Measurements from ENCODE around the gene MYO18B. TPM values are rescaled to one million over a fixed set of nuclear protein-coding genes. Genes with fewer than 3 reads are reported as not detected.

MYO18B gene
- total and polyA plus RNA-seq, 2 of the 8 experiments (the other 6 are each of a cell fraction or from before 2014, with no cell fraction given) = 0.62 to 0.78 TPM

GRCh38 chr22:25694196-25694907 lies 47.6 kb upstream of the MYO18B start:
- Histone ChIP-seq H3K79me1 (ENCODE audit: low read depth, low read length) (no peaks in the 10 kb centered on the region), H3K36me3 (ENCODE audit: control insufficient read depth in 2 of 4, insufficient read depth in 4 of 4, low read length in 3 of 4) (peaks cover 0 to 5% (median 5%) of the 10 kb centered on the region in 4 experiments; a peak in 4 of 8 replicates), H2BK12ac (ENCODE audit: low read depth, low read length) (no peak overlapping the region), H3K9me3 (ENCODE audit: insufficient read depth in 2 of 2, low read depth in 1 of 2, low read length in 1 of 2) (no peaks in the 10 kb centered on the region), H3K27me3 (replicated peaks in 1 of 4; ENCODE audit: control insufficient read depth in 3 of 4, extremely low read depth in 1 of 4, insufficient read depth in 3 of 4, low read length in 3 of 4) (no peaks in the 10 kb centered on the region), H2BK15ac (ENCODE audit: low read length) (no peak overlapping the region), H3K56ac (replicated peaks; ENCODE audit: insufficient read length, low read depth, low read length) (no peak overlapping the region), H3K9ac (replicated peaks in 1 of 4; ENCODE audit: extremely low read depth in 1 of 4, low read depth in 3 of 4, low read length in 3 of 4) (no peak overlapping the region), H3K4me1 (replicated peaks in 1 of 4; ENCODE audit: control insufficient read depth in 3 of 4, insufficient read depth in 4 of 4, low read length in 3 of 4) (no peaks in the 10 kb centered on the region; a peak in 1 of 7 replicates), H3K4ac (replicated peaks; ENCODE audit: insufficient read length, low read depth, low read length) (no peak overlapping the region), H3K79me2 (ENCODE audit: control insufficient read depth in 1 of 2, insufficient read depth in 2 of 2, low read length in 2 of 2) (no peaks in the 10 kb centered on the region), H3K27ac (ENCODE audit: low read depth, low read length) (no peak overlapping the region), H2AK5ac (ENCODE audit: low read depth, low read length) (no peak overlapping the region), H3K4me3 (ENCODE audit: extremely low read depth in 1 of 4, insufficient read depth in 2 of 4, low read depth in 3 of 4, low read length in 4 of 4) (no peak overlapping the region), H2BK120ac (replicated peaks; ENCODE audit: low read depth, low read length) (no peak overlapping the region), H4K8ac (ENCODE audit: extremely low read depth, insufficient read depth, low read length) (no peak overlapping the region; the same call in 1 of the 2 replicates), H4K20me1 (replicated peaks in 1 of 2; ENCODE audit: control insufficient read depth in 1 of 2, insufficient read depth in 2 of 2, low read length in 2 of 2) (peaks cover 0 to 1% of the 10 kb centered on the region in 2 experiments), H4K91ac (replicated peaks; ENCODE audit: insufficient read length, low read length) (no peak overlapping the region), H3K18ac (ENCODE audit: extremely low read depth, low read length) (no peak overlapping the region), H3K4me2 (ENCODE audit: insufficient read depth in 1 of 2, low read depth in 2 of 2, low read length in 2 of 2) (no peak overlapping the region), H2AFZ (ENCODE audit: low read length) (no peak overlapping the region), H3K14ac (ENCODE audit: insufficient read length) (no peak overlapping the region), H2BK20ac (ENCODE audit: low read length) (no peak overlapping the region), H3K23me2 (ENCODE audit: low read depth, low read length) (no peaks in the 10 kb centered on the region; the same call in 1 of the 2 replicates), H4K5ac (ENCODE audit: insufficient read length, low read depth, low read length) (no peak overlapping the region), H2BK5ac (ENCODE audit: low read depth, low read length) (no peak overlapping the region), H3K23ac (ENCODE audit: insufficient read length) (no peak overlapping the region)
- FAIRE-seq (no peak), DNase-seq (ENCODE audit: low read depth in 1 of 2, low spot score in 2 of 2) (no peak)
- TF ChIP-seq BACH1 (IDR thresholded peaks at IDR 0.05; ENCODE audit: low read length) (no peak), SP2 (IDR thresholded peaks at IDR 0.05; ENCODE audit: low read length) (no peak)
- ChIA-PET CTCF (ENCODE audit: partially characterized antibody) (interaction anchor here (1.1 to 1.5 kb wide), 2 partner anchors 150 to 232 kb away, joined by 3 read pairs; no protein-coding TSS in a partner anchor), POLR2A (ENCODE audit: partially characterized antibody) (no interaction called here)
- 89% methylated on average over 16 of the region's 16 CpGs; no CpG with 5 or more reads in 1 of the 2 experiments for WGBS, 2 experiments (ENCODE audit: extremely low coverage in 1 of 2, insufficient coverage in 1 of 2, insufficient read length in 1 of 2, insufficient replicate concordance in 2 of 2, low coverage in 1 of 2, low lambda C conversion rate in 2 of 2, missing lambda C conversion rate in 1 of 2)
